GM18519 (cell line): Measurements from ENCODE around the gene EPB41L4A.
A peak's percentile ranks its signal among the peaks of the same experiment; 100 is the strongest.

Experiments used
- ATAC-seq: cut with Tn5 transposase; IDR thresholded peaks from one replicate; pipeline ENCODE4 v1.9.1; 2021; ENCODE audit warnings: mild to moderate bottlenecking, moderate library complexity; ENCODE audit not compliant: unreplicated experiment, low FRiP score

The EPB41L4A gene

DNA sequence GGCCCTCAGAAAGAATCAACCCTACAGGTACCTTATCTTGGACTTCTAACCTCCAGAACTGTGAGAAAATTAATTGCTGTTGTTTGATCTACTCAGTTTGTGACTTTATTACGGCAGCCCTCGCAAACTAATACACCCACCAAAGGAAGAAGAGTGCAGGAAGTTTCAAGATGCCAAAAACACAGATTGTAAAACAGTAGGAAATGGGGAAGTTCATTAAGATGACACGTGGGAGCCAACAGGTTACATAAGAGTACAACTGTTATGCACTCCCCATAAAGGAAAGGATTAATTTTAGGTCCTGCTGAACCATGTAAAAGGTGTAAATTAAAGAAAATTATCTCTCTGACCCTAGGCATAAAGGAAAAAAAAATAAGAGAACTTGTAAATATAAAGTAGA is 294.3 kb downstream of the EPB41L4A start:
- no peak for ATAC-seq

GRCh38 chr5:112123086-112123485 is 296.0 kb downstream of the EPB41L4A start:
- ATAC-seq: no peak

DNA sequence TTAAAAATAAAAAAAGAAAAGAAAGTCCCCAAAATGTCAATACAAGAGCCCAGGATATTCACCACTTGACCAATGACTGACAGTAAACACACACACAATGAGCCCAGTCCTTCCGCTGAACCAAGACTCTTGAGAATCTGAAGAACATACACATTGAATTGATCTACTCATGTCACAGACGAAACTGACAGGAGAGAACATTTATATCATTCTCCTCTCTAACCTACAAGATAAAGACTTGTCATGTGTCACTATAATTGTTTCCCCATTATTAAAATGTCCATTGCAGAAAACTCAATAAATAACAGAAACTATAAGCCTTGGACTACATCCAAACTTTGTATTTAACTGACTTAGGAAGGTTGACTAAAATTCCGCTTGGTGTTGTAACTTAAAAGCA is 296.7 kb downstream of the EPB41L4A start:
- no peak for ATAC-seq

GRCh38 chr5:112121258-112121657 is 297.8 kb downstream of the EPB41L4A start:
- ATAC-seq: no peak

DNA sequence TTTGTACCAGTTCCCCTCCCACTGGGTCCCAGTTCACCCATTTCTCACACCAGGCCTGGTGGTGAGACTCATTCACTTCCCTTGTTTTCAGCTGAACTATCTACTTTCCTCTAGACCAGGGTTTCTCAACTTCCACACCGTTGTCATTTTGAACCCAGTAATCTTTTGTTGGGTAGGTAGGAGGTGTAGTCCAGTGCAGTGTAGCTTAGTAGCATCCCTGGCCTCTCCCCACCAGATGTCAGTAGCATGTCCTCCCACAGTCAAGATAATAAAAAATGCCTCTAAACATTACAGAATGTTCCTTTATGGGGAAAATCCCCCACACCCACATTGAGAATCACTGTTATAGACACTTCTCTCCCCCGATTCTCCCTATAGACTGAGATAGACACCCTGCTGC is 299.1 kb downstream of the EPB41L4A start:
- ATAC-seq: no peak

- ATAC-seq: no peak
These were observed 299.6 kb downstream of the EPB41L4A start for GRCh38 chr5:112119508-112119907.

- no peak for ATAC-seq
These were observed 301.5 kb downstream of the EPB41L4A start for GRCh38 chr5:112117551-112117950.

DNA sequence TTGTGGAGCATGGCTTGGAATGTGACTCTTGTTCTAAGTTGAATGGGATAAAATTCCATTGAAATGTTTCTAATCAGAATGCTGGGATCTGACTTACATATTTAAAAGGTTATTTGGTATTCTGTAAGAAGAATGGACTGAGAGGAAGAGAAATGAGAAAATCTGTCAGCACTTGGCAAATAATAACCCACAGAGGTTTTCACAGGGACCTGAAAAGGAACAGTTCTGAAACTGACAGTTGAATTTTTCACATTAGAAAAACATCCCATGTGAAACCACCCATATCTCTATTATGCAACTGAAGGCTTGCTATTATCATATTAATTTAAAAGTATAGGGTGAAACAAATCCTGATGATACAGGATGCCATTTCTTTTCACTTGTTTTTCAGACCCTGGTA is 302.7 kb downstream of the EPB41L4A start:
- peak; percentile 67 for ATAC-seq

DNA sequence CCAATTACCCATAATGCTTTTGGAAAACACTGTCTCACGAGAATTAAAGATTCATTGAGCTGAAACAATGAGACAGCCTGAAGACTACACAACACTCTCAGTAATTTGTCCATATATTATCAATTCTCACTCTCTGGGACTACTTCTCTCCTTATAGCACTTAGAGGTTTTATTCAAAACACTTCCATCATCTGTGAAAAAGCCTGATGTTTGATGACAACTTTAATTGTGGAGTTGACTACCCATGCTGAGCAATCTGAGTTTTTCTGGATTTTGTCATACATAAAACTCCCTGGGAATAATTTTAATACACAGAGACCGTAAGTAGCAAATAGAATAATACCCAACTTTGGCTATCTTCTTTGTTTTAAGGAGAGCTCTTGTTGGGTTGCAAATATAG is 305.5 kb downstream of the EPB41L4A start:
- ATAC-seq: no peak
